Suprapubic skin (tissue), 3 donors: ENCODE measurements around the gene NPAS2.

Experiments
- CTCF ChIP-seq, 2 donors: fragments of 200-600 bp in 1 of 2; fragments of 450-650 bp in 1 of 2; sonication (generic) in 1 of 2; IDR thresholded peaks; one replicate each; pipeline ENCODE4 v1.5.1; 2016 to 2019; ENCODE audit warnings: antibody characterized with exemption in 2 of 2, mild to moderate bottlenecking in 1 of 2, moderate library complexity in 1 of 2
- EP300 ChIP-seq: sonication (generic); formaldehyde crosslinking; IDR thresholded peaks from one replicate; pipeline ENCODE4 v1.6.1; 2017; ENCODE audit warnings: antibody characterized with exemption

- TF ChIP-seq CTCF (IDR thresholded peaks at IDR 0.05) (no peak), EP300 (no peak)
Observed at GRCh38 chr2:100886085-100886484, 66.1 kb downstream of the NPAS2 start.
